Stimulated activated CD8-positive, alpha-beta memory T cell treated with anti-CD3 and anti-CD28 coated beads, Interleukin-4, amount 100 ng/mL, for 4 hours (primary cell): Measurements from ENCODE around the gene SLFN12L.
"Not testable (repeated sequence)": the region's sequence is repeated elsewhere in the genome, so short reads cannot be mapped to it uniquely, and the experiment has no call there.

Experiments
- DNase-seq, 2 donors: peaks; one replicate each; pipeline ENCODE4 v3.0.0-alpha.2; 2020; ENCODE audit warnings: low read depth in 2 of 2, low spot score in 1 of 2

SLFN12L gene

GRCh38 chr17:35537601-35538141 is at the start of gene SLFN12L:
Gene SLFN12L (minus strand): TSS chr17:35537678. CDS start chr17:35522364, 15,314 bp downstream.
- DNase-seq: no peak

DNA sequence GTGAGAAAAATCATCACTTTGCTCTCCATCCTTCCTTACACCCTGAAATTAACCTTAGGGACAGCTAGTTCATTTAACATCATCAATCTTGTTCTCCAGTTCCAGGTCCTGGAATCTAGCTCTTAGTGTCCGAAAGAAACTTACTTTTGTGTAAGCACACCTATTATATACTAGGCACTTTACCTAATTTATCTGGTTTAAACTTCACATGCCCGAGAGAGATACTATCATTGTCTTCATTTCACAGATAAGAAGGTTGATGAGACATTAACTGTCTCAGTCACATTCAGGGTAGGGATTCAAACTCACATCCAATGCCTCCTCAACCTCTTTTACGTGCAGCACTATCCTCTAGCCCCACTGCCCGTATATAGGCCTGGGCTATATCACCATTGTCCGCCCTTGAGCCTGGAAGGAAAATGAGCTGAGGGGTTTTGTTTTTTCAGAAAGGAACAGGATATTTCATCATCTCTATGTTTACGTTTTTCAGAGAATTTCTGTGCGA is 49.1 kb upstream of the SLFN12L start:
- no peak for DNase-seq

GRCh38 chr17:35584061-35584460 is 46.6 kb upstream of the SLFN12L start:
- DNase-seq: no peak

DNA sequence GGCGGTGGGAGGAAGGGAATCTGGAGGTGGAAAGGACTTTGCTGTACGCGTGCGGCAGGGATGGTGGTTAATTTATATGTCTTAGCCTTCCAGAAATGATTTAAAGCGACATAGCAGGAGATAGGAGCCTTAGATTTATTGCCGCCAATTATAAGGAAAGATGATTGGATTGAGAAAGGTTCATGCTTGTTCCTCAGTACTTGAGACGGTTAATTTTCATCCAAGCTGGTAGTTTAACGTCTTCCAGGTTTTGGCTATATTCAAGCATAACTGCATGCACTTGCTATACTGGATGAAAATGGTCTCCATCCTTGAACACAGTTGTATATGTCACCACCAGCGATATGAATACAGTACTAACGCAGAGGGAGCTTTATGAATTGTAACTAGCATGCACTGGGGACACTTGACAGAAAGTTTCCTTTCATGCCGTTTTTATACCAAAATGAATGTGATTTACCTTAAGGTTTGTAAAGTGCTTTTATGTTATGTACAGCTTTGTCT is 41.5 kb upstream of the SLFN12L start:
- DNase-seq: no peak

DNA sequence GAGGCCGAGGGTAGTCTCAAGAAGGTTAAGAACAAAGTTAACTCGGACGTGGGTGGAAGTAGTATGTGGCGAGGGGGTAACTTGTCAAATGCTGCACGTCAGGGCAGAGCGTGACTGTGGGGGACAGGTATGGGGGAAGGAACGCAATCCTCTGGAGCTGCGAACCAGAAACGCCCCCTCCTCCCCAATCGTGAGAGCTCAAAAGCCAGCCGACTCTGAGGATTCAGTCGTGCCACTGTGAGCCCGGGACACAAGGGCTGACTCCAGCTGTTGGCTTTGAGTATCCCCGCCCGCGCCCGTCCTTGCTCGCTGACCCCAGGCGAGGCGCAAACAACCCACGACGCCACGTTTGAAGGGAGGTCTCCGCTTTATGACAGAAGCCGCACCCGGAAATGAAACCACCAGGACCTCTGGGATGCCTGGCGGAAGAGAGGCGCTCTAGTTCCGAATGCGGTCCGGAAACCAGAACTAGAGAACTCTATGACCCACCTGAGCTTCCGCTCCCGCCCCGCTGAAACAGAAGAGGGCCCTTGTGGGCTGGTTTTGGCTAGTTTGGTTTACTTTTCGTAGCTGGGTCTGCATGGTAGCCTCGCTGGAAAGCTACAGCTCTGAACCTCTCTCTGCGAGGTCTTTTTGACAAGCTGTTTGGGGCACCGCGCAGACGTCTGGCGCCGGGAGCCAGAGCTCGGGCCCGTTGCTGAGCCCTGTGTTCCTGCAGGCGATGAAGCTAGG is 40.9 kb upstream of the SLFN12L start, which contains the start of gene PEX12:
PEX12 (minus strand) TSS at position 375 of the 732 bp plus-strand sequence. CDS start 550 bp downstream, outside the sequence.
- DNase-seq: peak; percentile 70 to 77

DNA sequence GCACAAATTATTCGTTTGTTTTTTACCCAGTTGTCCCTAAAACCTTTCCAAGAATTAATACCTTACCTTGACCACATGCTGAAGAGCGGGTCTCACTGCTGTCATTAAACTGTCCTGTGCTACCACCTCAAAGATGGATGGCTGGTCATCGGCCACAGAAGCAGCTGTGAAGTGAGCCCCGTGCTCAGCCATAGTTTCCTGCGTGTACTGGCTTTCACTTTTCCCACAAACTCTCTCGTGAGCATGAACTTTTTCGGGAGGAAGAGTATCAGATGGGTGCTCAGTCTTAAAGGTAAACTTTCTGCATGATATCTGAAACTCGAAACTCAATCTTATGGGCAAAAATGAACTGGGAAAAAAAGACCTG is 40.3 kb upstream of the SLFN12L start:
- DNase-seq: no peak

DNA sequence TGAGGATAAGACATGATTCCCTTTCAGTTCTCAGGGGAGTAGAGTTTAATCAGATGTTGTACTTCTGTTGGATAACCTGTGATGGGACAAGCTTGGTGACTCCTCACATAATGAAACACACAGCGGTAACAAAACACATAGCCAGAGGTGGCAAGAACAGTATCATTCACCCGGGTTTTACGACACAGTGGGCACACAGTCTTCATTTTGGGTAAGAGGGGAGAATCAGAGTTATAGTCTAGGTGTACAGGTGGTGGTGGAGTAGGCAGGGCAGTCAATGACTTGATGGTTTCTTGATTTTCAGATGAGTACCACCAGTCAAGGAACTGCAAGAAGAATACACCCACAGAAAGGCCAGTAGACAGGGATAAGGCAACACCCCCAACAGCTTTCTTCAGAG is 38.3 kb upstream of the SLFN12L start:
- no peak for DNase-seq

GRCh38 chr17:35569405-35569804 is 31.9 kb upstream of the SLFN12L start:
- no peak for DNase-seq

DNA sequence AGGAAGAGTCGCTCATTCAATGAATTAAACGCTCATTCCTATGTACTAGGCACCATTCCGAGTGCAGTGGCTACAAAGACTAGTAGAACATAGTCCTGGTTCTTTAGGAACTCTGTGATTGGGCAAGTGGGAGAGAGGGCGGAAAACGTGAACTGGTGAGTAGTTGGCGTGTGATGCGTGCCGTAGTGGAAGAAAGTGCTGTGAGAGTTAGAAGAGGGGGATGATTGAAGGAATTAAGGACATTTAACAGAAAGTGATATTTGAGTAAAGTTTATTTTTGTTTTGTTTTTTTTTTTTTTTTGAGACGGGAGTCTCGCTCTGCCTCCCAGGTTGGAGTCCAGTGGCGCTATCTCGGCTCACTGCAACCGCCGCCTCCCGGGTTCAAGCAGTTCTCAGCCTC is 31.1 kb upstream of the SLFN12L start:
- no peak for DNase-seq

DNA sequence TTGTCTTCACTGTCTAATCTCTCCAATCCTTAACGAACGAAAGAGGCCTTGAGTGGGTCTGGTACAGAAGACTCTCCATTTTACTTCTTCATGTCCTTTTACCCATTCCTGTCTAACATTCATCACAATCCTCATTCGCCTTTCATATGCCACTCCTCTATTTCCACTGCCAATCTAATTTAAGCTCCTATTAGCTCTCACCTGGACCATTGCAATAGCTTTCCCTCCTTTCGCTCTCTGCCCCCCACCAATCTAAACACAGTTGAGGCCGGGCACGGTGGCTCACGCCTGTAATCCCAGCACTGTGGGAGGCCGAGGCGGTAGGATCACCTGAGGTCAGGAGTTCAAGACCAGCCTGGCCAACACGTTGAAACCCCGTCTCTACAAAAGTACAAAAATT is 29.5 kb upstream of the SLFN12L start:
- no peak for DNase-seq

GRCh38 chr17:35563181-35563580 is 25.7 kb upstream of the SLFN12L start:
- not testable (repeated sequence) for DNase-seq

DNA sequence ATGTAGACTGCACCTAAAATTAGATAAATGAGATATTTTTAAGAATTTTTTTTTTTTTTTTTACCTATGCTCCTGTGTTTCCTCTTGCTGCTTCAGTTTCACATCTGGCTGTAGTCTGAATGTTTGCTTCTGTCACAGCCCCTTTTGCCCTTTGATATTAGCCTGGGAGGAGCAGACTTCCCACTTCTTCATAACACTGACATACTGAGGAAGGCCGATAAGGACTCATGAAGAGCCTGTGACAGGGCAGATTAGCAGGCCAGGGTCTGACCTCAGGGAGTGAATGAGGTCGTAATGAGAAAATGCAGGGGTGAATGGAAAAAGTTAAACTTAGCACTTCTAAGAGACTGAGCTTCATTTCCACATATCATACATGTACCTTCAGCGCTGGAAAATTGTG is 23.2 kb upstream of the SLFN12L start, which contains the start of gene SLFN14:
SLFN14 (minus strand) TSS at position 117 of the 400 bp plus-strand sequence. CDS start 2,757 bp downstream, outside the sequence.
- DNase-seq: no peak

DNA sequence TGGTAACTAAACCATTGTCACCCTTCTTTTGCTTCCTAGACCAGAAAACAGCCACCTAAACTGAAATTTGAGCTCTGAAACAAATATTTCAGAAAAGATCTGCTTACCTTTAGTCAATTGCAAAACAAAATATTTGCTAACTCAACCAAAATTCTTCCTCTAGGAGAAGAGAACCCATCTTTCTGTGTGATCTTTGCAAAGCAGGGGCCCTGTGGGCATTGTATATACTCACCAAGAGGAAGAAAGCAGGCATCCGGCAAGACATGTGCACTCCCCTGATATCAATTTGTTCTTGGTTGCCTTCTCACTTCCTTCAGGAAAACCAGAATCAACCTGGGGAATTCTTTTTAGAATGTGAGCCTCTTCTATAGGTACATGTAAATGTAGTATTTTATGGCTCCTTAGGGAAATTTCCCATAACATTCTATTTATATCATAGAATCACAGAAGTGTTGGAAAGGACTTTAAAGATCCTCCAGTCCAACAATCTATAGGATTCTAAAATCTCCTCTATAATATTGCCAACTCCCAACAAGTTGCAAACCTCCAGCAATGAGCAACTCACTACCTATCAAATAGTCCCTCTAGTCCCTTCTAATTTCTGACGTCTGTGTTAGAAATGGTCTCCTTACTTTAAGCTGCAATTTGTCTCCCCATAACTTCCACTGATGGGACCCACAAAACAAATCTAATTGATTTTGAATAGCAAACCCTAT is 22.2 kb upstream of the SLFN12L start:
- DNase-seq: no peak

DNA sequence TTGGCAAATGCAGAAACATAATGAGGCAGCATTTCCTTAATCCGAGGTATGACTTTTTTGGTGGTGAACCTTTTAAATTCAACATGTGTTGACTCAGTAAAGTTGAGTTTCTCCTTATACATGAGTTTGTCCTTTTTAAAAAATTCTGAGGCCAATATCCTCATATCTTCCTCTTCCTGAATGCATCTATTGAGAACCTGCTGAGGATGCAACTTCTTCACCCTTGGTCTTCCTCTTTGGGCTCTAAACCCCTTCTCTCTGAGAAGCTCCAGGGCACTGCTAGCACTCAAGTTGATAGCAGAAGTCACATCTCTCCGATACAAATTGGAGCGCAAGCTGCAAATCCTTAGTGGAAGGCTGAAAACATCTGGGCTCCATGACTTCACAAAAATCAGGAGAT is 19.9 kb upstream of the SLFN12L start:
- DNase-seq: no peak

DNA sequence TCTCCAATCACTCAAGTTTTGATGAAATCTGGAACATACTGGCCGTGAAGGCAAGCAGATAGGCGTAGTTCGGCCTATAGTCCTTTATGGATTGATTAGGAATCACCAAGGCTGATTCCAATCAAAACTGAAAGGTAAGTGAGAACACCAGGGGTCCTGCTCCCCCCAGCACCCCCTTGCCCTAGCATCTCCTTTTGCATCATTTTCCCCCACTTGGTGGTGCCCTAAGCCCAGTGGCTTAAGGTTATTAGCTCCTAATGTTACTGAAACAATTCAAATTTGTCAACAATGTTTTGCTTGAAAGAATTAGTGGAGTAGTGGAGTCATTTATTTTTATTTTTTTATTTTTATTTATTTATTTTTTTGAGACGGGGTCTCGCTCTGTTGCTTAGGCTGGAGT is 18.2 kb upstream of the SLFN12L start:
- no peak for DNase-seq

GRCh38 chr17:35554668-35555067 is 17.2 kb upstream of the SLFN12L start:
- DNase-seq: no peak

DNA sequence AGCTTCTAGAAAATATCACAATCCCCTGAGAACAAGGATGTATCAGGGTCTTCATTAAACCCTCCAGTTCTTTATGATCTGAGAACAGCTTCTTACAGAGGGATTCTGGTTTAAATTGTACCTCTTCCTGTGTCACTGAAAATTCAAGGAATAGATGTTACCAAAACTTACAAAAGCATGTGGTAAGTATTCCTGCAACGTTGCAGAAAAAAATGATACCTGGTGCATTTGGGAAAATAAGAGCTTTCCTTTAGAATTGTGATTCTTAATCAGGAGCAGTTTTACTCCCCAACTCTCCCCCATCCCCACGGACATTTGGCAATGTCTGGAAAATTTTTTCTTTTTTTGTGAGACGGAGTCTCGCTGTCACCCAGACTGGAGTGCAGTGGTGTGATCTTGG is 15.8 kb upstream of the SLFN12L start:
- DNase-seq: no peak

DNA sequence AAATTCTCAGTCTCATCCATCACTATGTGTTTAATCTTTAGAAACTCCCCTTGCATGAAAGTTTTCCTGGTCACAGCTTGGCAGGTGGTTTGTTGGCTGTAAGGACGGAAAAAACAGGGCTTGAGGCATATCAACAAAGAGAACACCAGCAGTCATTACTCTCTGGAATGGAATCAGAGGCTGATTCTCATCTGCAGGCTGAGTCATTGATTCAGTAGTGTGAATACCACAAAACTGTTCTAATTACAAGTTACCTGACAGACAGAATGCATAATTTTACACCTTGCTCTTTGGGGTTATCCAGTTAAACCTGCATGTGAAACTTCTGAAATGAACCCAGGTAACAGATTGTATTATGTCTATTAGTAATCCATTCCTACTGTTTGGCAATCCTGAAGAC is 11.5 kb upstream of the SLFN12L start:
- no peak for DNase-seq

DNA sequence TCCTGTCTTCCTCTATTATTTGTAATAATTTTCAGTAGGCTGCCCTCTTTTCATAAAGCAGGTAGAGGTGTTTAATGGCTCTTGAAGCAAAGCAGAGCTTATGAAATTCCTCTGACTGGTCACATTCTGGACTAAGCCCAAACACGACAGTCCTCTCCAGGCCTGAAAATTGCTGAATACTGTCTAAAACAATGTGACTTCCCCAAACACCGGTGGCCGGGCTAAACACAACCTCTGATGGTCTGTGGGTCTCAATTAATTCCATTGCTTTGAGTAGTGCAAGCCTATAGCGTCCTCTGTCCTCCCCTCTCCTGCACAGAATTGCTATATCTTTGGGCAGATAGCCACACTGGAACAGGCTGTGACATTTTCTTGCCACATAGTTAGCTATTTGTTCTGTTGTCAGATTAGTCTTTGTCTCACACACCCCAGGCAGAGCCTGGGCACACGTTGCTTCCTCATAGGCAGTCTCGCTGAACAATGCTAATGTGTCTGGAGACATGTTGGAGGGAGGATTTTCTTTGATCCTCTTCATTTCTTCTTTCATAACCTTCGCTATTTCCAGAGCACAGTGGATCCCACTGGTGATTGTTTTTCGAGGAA is 10.8 kb upstream of the SLFN12L start:
- no peak for DNase-seq

DNA sequence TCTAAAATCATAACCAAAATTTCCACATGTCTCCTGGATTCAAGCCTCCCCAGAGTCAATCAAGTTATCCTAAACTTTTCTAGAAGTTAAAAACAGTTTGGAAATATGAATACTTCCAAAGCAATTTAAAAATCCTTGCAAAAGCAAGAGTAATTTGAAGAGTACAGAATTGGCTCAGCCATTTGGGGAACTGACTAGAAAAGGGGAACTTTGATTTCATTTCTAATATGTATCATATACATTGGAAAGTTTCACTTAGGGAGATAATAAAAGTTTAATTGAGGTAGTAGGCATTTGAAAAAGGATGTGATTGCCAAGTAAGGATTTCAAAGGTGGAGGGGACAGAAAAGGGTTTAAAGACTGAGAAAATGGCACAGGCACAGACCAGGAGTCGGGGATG is 9.0 kb upstream of the SLFN12L start:
- DNase-seq: no peak

- no peak for DNase-seq
These were observed 7.7 kb upstream of the SLFN12L start for GRCh38 chr17:35545150-35545549.
